Ureter (tissue), 1 donor: ENCODE measurements around the gene BFSP2. TPM values are rescaled to one million over a fixed set of nuclear protein-coding genes. Genes with fewer than 3 reads are reported as not detected.
"Not testable (repeated sequence)": the region's sequence is repeated elsewhere in the genome, so short reads cannot be mapped to it uniquely, and the experiment has no call there.

ENCODE experiments used
- DNase-seq: peaks from one replicate; pipeline ENCODE4 v3.0.0-alpha.2; 2020; ENCODE audit warnings: low spot score
- total RNA-seq: library from RNA; stranded (reverse); gene quantifications from one replicate; pipeline ENCODE4 v1.2.4, GENCODE V29; 2023
- donor health status: DM: yes; HTN: yes; CAD: no.

BFSP2 gene
- total RNA-seq, 1 donor from 2014 or later = not detected

DNA sequence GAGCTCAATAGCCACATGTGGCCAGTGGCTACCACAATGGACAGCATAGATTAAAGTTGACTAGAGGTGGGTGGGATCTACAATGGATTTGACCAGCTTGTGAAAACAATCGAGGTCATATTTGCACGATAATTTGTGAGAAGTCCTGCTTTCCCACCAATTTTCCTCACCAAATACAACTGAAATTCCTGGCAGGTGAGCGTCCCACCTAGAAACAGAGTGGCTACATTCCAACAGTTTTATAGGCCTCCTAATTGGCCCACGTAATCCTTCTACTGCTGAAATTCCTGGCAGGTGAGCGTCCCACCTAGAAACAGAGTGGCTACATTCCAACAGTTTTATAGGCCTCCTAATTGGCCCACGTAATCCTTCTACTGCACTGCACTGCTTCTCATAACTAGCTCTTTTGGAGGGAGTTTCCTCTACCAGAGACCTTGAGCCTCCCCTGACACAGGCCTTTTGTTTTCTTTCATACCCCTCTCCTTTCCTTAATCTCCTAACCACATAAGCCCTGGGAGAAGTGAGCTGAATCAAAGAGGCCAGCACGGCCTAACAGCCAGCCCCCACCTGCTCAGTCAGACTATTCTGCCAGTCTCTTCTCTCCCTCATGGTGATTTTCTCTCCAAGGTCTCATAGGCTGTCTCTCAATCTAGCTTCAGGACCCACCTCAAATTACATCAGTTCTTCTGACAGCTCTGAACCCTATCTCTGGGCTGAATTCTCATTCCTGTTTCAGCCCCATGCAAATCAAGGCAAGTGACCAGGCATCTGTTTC is 80.2 kb downstream of the BFSP2 start:
- DNase-seq = no peak

- DNase-seq = not testable (repeated sequence)
Observed at GRCh38 chr3:133482474-133482873, 82.6 kb downstream of the BFSP2 start.

DNA sequence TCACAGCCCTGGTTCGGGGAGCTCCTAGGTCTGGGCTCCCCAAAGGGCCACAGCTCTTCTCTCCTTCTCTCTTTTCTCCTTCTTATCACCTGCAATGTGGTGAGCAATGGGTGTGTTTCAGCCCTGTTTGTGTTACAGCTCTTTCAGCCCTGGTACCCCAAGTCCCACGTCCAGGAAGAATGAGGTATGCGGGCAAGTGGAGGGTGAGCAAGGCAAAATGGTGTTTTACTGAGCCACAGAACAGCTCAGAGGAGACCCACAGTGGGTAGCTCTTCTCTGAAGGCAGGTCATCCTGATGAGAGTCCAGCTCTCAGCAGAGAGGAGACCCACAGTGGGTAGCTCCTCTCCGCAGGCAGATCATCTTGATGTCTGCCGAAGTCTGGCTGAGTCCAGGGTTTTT is 86.8 kb downstream of the BFSP2 start:
- DNase-seq = no peak

- DNase-seq = no peak
Observed at GRCh38 chr3:133487204-133487603, 87.3 kb downstream of the BFSP2 start.

- no peak for DNase-seq
Observed at GRCh38 chr3:133487920-133488540, 88.2 kb downstream of the BFSP2 start.

GRCh38 chr3:133488785-133489367 is 89.0 kb downstream of the BFSP2 start:
- no peak for DNase-seq

GRCh38 chr3:133489466-133490085 is 89.7 kb downstream of the BFSP2 start:
- no peak for DNase-seq

DNA sequence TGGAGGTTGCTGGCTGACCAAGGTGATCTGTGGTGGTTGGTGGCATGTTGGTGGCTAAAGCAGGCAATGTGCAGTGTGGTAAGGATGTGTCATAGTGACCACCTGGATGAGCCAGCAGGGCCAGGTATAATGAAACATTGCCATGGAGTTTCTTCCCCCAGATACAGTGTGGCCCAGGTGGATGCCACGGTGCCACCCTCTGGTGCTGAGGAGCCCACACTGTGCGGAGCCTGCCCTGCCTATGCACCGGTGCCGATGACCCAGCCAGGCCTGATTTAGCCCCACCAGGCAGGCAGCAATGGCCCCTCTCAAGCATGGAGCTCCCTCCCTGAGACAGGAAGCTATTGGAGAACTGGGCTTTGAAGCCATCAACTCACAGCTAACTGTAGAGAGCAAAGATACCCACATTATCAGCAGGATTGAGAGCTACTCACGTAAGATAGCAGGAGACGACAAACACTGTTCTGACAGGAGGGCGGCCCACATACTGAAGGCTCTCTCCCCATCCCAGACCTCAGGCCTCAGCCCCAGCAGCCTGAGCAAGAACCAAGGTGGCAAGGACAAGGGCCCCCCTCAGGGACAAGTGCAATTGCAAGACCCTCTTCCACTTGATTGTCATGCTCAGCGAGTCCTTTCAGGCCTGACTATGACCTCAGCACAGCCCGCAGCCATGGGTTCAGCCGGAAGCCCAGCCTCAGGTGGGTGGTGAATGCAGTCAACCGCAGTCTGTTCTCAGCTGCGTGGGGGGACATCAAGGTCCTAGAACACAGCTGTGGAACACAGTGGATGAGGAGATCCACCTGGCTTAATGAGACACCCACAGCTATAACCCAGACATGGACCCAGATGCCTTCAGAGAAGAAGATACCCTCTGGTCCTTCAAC is 90.9 kb downstream of the BFSP2 start:
- no peak for DNase-seq

DNA sequence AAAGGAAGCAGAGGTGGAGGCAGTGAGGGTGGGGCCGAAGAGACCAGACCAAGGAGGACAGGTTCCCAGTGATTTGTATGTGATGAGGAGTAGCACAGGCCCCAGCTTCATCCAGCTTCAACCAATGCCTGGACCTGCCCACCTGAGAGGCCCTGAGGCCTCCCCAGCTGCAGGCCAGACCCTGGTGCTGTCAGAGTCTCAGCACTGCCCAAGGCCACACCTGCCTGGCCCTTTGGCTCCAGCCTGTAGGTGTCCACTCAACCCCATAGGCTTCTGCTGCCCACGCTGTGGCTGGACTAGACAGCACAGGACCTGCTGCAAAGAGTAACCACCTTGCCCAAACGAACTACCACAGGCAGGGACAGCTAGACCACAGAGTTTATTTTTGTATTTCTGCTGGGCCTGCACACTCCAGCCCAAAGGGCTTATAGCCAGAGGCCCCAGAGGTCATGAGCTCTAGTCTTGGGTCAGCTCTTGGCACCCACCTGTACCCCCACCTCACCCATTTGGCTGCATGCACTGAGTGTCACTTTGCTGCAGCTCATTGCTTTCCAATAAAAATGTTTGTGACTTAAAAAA is 91.7 kb downstream of the BFSP2 start:
- no peak for DNase-seq

GRCh38 chr3:133492159-133492741 is 92.4 kb downstream of the BFSP2 start:
- DNase-seq = no peak

- no peak for DNase-seq
Observed at GRCh38 chr3:133494469-133494868, 94.6 kb downstream of the BFSP2 start.

- not testable (repeated sequence) for DNase-seq
Observed at GRCh38 chr3:133502542-133502941, 102.7 kb downstream of the BFSP2 start.

GRCh38 chr3:133503409-133503808 is 103.6 kb downstream of the BFSP2 start:
- DNase-seq = no peak

DNA sequence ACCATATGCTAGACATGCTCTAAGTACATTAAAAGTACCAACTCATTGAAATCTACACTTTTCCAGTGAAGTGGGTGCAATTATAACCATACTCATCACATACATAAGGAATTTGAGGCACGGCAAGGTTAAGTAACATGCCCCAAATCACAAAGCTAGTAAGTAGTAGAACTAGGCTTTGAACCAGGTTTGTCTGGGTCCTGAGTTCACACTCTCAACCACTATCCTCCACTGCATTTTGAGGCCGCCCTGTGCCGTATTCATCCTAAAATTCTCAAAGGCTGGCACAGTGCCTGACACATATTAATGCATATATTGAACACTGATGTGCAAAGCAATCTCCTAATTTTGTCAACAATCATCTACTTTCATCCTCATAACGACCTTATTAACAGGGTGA is 104.9 kb downstream of the BFSP2 start:
- DNase-seq = no peak

DNA sequence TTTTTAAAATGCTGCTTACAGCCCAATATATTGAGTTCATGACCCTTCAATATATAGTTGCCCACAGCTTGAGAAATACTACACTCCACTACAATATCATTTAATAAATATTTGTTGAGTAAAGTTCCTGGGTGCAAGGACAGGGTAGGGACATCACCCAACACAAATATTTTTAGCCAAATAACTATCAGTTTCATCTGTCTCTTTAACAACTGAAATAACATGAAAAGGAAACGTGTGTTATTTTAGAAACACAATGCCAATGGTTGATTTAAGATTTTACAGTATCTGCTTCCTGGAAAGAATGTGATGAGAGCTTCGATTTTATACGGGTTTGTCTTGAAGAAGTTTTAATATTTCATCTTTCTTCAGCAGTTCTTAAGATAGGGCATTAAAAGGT is 106.0 kb downstream of the BFSP2 start:
- no peak for DNase-seq

GRCh38 chr3:133506215-133506901 is 106.5 kb downstream of the BFSP2 start:
- no peak for DNase-seq

- no peak for DNase-seq
Observed at GRCh38 chr3:133509488-133509887, 109.6 kb downstream of the BFSP2 start.

DNA sequence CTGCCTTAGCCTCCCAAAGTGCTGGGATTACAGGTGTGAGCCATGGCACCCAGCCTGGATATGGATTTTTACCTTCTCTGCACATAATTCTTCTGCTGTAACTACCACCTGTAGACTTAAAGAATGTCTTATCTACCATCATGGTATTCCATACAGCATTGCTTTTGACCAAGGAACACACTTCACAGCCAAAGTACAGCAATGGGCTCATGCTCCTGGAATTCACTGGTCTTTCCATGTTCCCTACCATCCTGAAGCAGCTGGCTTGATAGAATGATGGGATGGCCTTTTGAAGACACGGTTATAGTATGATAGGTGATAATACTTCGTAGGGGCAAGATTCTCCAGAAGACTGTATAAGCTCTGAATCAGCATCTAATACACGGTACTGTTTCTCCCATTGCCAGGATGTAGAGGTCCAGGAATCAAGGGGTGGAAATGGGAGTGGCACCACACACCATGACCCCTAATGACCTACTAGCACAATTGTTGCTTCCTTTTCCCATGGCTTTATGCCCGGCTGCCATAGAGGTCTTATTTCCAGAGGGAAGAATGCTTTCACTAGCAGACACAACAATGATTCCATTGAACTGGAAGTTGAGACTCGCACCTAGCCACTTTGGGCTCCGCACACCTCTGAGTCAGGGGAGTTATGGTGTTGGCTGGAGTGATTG is 112.7 kb downstream of the BFSP2 start:
- no peak for DNase-seq

GRCh38 chr3:133514418-133514817 is 114.6 kb downstream of the BFSP2 start:
- no peak for DNase-seq

- no peak for DNase-seq
Observed at GRCh38 chr3:133515127-133515526, 115.3 kb downstream of the BFSP2 start.
